GM21619 (cell line): ENCODE results near the gene PTPN18.
A peak's percentile ranks its signal among the peaks of the same experiment; 100 is the strongest.

Experiments
- ATAC-seq: cut with Tn5 transposase; IDR thresholded peaks from one replicate; pipeline ENCODE4 v1.9.1; 2021; ENCODE audit not compliant: unreplicated experiment

PTPN18 gene

GRCh38 chr2:130339885-130340745 is 15.7 kb upstream of the PTPN18 start:
- ATAC-seq = no peak

- ATAC-seq = peak; percentile 1
Measured at GRCh38 chr2:130341562-130342019, 14.3 kb upstream of the PTPN18 start.

- ATAC-seq = peak; percentile 69
Measured at GRCh38 chr2:130342020-130342532, 13.8 kb upstream of the PTPN18 start.

- peak; percentile 85 for ATAC-seq
Measured at GRCh38 chr2:130342533-130343275, 13.2 kb upstream of the PTPN18 start, which contains the start of gene IMP4. Gene IMP4, plus strand, starts transcription at chr2:130342897. Its CDS starts 36 bp downstream, at chr2:130342933.

- no peak for ATAC-seq
Measured at GRCh38 chr2:130344578-130344977, 11.3 kb upstream of the PTPN18 start.

- ATAC-seq = no peak
Measured at GRCh38 chr2:130345091-130345490, 10.8 kb upstream of the PTPN18 start.

GRCh38 chr2:130345611-130346010 is 10.2 kb upstream of the PTPN18 start:
- no peak for ATAC-seq

- no peak for ATAC-seq
Measured at GRCh38 chr2:130346041-130346740, 9.7 kb upstream of the PTPN18 start.

GRCh38 chr2:130346741-130347066 is 9.2 kb upstream of the PTPN18 start:
- no peak for ATAC-seq

GRCh38 chr2:130347220-130347925 is 8.5 kb upstream of the PTPN18 start:
- ATAC-seq = no peak

GRCh38 chr2:130349174-130349573 is 6.7 kb upstream of the PTPN18 start:
- no peak for ATAC-seq

- ATAC-seq = no peak
Measured at GRCh38 chr2:130351711-130352110, 4.1 kb upstream of the PTPN18 start.

- ATAC-seq = no peak
Measured at GRCh38 chr2:130352237-130352636, 3.6 kb upstream of the PTPN18 start.

GRCh38 chr2:130353291-130354138 is 2.3 kb upstream of the PTPN18 start:
- ATAC-seq = no peak

- ATAC-seq = no peak
Measured at GRCh38 chr2:130354139-130354428, 1.8 kb upstream of the PTPN18 start.

- ATAC-seq = no peak
Measured at GRCh38 chr2:130355172-130355577, 681 bp upstream of the PTPN18 start.

GRCh38 chr2:130357864-130358263 is 2.0 kb downstream of the PTPN18 start:
- ATAC-seq = no peak

- ATAC-seq = no peak
Measured at GRCh38 chr2:130358420-130359350, 2.8 kb downstream of the PTPN18 start.

- no peak for ATAC-seq
Measured at GRCh38 chr2:130359466-130359865, 3.6 kb downstream of the PTPN18 start.
